Neural cell (in vitro differentiated cells): ENCODE results near the gene ALPI.

ENCODE experiments used
- CTCF ChIP-seq: fragments of 450-650 bp; IDR thresholded peaks from 2 replicates; pipeline ENCODE4 v1.5.1; 2014; ENCODE audit warnings: antibody characterized with exemption, mild to moderate bottlenecking, moderate library complexity; ENCODE audit not compliant: poor library complexity, severe bottlenecking
- POLR2AphosphoS5 ChIP-seq: IDR thresholded peaks from 2 replicates; pipeline ENCODE4 v1.6.1; 2012

- TF ChIP-seq POLR2AphosphoS5 (peak; percentile 30), CTCF (no peak)
Measured at GRCh38 chr2:232504438-232504837, 48.5 kb downstream of the ALPI start.
